Stimulated activated CD8-positive, alpha-beta memory T cell treated with anti-CD3 and anti-CD28 coated beads, Interleukin-15, amount 100 ng/mL, for 1 hour (primary cell): ENCODE data around the gene GPER1.
"Not testable (repeated sequence)": the region's sequence is repeated elsewhere in the genome, so short reads cannot be mapped to it uniquely, and the experiment has no call there.

ENCODE experiments used
- DNase-seq: peaks from one replicate; pipeline ENCODE4 v3.0.0-alpha.2; 2020; ENCODE audit warnings: low read depth

The GPER1 gene

GRCh38 chr7:1121476-1121875 is 33.6 kb downstream of the GPER1 start:
- no peak for DNase-seq

GRCh38 chr7:1121886-1122831 is 34.2 kb downstream of the GPER1 start:
- DNase-seq = no peak

- DNase-seq = no peak
Measured at GRCh38 chr7:1122832-1123501, 35.1 kb downstream of the GPER1 start.

GRCh38 chr7:1123715-1124114 is 35.8 kb downstream of the GPER1 start:
- no peak for DNase-seq

GRCh38 chr7:1124164-1124563 is 36.3 kb downstream of the GPER1 start:
- DNase-seq = no peak

- no peak for DNase-seq
Measured at GRCh38 chr7:1124816-1125602, 37.1 kb downstream of the GPER1 start.

GRCh38 chr7:1125603-1125969 is 37.7 kb downstream of the GPER1 start:
- DNase-seq = no peak

GRCh38 chr7:1127001-1127400 is 39.1 kb downstream of the GPER1 start:
- no peak for DNase-seq

- DNase-seq = no peak
Measured at GRCh38 chr7:1129431-1129830, 41.5 kb downstream of the GPER1 start.

- DNase-seq = no peak
Measured at GRCh38 chr7:1130021-1130990, 42.4 kb downstream of the GPER1 start.

- DNase-seq = no peak
Measured at GRCh38 chr7:1131471-1132265, 43.8 kb downstream of the GPER1 start.

- no peak for DNase-seq
Measured at GRCh38 chr7:1134951-1135350, 47.0 kb downstream of the GPER1 start.

- no peak for DNase-seq
Measured at GRCh38 chr7:1136841-1137516, 49.1 kb downstream of the GPER1 start.

- no peak for DNase-seq
Measured at GRCh38 chr7:1137517-1138167, 49.7 kb downstream of the GPER1 start.

- no peak for DNase-seq
Measured at GRCh38 chr7:1140476-1141104, 52.7 kb downstream of the GPER1 start.

- no peak for DNase-seq
Measured at GRCh38 chr7:1141651-1142050, 53.7 kb downstream of the GPER1 start.

- no peak for DNase-seq
Measured at GRCh38 chr7:1142051-1142635, 54.2 kb downstream of the GPER1 start.

- not testable (repeated sequence) for DNase-seq
Measured at GRCh38 chr7:1143031-1143430, 55.1 kb downstream of the GPER1 start.
